ENCODE data around the gene NUP93. TPM values are rescaled to one million over a fixed set of nuclear protein-coding genes. Genes with fewer than 3 reads are reported as not detected.

NUP93 gene
- total and polyA plus RNA-seq, 9 of the 15 experiments (the other 6 are each of a cell fraction or from before 2014, with no cell fraction given): 92.0 to 162 (median 121) TPM

DNA sequence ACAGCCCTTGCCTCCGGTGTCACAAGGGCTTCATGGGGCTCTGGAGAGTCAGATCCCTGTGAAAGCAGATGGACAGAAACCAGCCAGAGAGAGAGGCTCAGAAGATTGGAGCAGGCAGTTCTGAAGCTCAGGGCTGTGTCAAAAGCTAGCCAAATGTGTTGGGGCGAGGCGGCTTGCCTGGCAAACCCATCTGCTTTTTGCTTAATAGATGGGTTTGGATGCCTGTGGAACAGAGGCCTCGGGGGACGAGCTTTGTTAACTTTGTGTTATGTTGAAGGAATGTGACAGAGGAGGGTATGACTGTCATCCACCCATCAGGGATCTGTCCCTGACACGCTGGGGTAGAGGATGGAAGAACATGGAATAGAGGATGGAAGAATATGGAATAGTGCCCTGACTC is 114.1 kb downstream of the NUP93 start:
- 89% methylated on average over 6 of the region's 6 CpGs for WGBS (ENCODE audit: insufficient coverage, low coverage, missing lambda C conversion rate)
- CTCF ChIA-PET (ENCODE audit: low intra/inter-chr PET ratio): no interaction called here
- no peaks in the 10 kb centered on the region for H3K27me3 ChIP-seq (ENCODE audit: control insufficient read depth in 2 of 2, insufficient read depth in 2 of 2, low read length in 2 of 2)
- peaks cover 60% of the 10 kb centered on the region for H3K36me3 ChIP-seq (ENCODE audit: control insufficient read depth, insufficient read depth, low read length)
- no peak overlapping the region for H3K4me3 ChIP-seq
- BruUV-seq (replicated peaks): no TSS peak
- H3K9ac ChIP-seq (ENCODE audit: insufficient read depth in 1 of 2, low read depth in 2 of 2, low read length in 2 of 2): no peak overlapping the region
- H4K20me1 ChIP-seq (replicated peaks; ENCODE audit: control insufficient read depth, insufficient read depth, low read length): no peaks in the 10 kb centered on the region; the same call in 1 of the 2 replicates
- no peak for DNase-seq (ENCODE audit: extremely low read depth in 1 of 4, low spot score in 3 of 4)
- H3K4me1 ChIP-seq (replicated peaks in 1 of 2; ENCODE audit: control insufficient read depth in 2 of 2, insufficient read depth in 2 of 2, low read length in 2 of 2): no peaks in the 10 kb centered on the region; a peak in 2 of 5 replicates
- POLR2A ChIA-PET: interaction anchor here (0.7 to 0.9 kb wide), 2 partner anchors 12 to 16 kb away, joined by 3 read pairs; no protein-coding TSS in a partner anchor
- no peak for FAIRE-seq
- in situ Hi-C loops (cut with MboI): no loop called here
- H2AFZ ChIP-seq (ENCODE audit: low read depth, low read length): no peak overlapping the region
- no peaks in the 10 kb centered on the region for H3K79me2 ChIP-seq (ENCODE audit: control insufficient read depth, insufficient read depth, low read length)
- H3K9me1 ChIP-seq (ENCODE audit: control insufficient read depth, insufficient read depth, low read length): no peaks in the 10 kb centered on the region
- TF ChIP-seq, protein P1, sequence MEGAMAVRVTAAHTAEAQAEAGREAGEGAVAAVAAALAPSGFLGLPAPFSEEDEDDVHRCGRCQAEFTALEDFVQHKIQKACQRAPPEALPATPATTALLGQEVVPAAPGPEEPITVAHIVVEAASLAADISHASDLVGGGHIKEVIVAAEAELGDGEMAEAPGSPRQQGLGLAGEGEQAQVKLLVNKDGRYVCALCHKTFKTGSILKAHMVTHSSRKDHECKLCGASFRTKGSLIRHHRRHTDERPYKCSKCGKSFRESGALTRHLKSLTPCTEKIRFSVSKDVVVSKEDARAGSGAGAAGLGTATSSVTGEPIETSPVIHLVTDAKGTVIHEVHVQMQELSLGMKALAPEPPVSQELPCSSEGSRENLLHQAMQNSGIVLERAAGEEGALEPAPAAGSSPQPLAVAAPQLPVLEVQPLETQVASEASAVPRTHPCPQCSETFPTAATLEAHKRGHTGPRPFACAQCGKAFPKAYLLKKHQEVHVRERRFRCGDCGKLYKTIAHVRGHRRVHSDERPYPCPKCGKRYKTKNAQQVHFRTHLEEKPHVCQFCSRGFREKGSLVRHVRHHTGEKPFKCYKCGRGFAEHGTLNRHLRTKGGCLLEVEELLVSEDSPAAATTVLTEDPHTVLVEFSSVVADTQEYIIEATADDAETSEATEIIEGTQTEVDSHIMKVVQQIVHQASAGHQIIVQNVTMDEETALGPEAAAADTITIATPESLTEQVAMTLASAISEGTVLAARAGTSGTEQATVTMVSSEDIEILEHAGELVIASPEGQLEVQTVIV (CRISPR knock-in tag; IDR thresholded peaks at IDR 0.05; ENCODE audit: borderline replicate concordance): no peak
- TF ChIP-seq ZNF431 (CRISPR knock-in tag; IDR thresholded peaks at IDR 0.05) (no peak), HDGF (IDR thresholded peaks at IDR 0.05) (no peak), ZNF785 (CRISPR knock-in tag; IDR thresholded peaks at IDR 0.05) (no peak)
- TF ChIP-seq, protein P2, sequence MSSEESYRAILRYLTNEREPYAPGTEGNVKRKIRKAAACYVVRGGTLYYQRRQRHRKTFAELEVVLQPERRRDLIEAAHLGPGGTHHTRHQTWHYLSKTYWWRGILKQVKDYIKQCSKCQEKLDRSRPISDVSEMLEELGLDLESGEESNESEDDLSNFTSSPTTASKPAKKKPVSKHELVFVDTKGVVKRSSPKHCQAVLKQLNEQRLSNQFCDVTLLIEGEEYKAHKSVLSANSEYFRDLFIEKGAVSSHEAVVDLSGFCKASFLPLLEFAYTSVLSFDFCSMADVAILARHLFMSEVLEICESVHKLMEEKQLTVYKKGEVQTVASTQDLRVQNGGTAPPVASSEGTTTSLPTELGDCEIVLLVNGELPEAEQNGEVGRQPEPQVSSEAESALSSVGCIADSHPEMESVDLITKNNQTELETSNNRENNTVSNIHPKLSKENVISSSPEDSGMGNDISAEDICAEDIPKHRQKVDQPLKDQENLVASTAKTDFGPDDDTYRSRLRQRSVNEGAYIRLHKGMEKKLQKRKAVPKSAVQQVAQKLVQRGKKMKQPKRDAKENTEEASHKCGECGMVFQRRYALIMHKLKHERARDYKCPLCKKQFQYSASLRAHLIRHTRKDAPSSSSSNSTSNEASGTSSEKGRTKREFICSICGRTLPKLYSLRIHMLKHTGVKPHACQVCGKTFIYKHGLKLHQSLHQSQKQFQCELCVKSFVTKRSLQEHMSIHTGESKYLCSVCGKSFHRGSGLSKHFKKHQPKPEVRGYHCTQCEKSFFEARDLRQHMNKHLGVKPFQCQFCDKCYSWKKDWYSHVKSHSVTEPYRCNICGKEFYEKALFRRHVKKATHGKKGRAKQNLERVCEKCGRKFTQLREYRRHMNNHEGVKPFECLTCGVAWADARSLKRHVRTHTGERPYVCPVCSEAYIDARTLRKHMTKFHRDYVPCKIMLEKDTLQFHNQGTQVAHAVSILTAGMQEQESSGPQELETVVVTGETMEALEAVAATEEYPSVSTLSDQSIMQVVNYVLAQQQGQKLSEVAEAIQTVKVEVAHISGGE (CRISPR knock-in tag; IDR thresholded peaks at IDR 0.05): no peak
- no peak overlapping the region for H3K4me2 ChIP-seq (ENCODE audit: insufficient read depth, low read length)
- no peak for ATAC-seq
- intact Hi-C loops (cut with micrococcal nuclease): no loop called here
- no peaks in the 10 kb centered on the region for H3K9me3 ChIP-seq (replicated peaks; ENCODE audit: control insufficient read depth, insufficient read depth, low read depth, low read length)
- no peak overlapping the region for H3K27ac ChIP-seq (ENCODE audit: extremely low read depth, low read depth, low read length)

Measured in K562 (cell line).